ENCODE results near the gene ZCCHC12.

- no peak for TF ChIP-seq CTCF (IDR thresholded peaks at IDR 0.05)
- TF ChIP-seq POLR2A (IDR thresholded peaks at IDR 0.05), result no peak
Measured at GRCh38 chrX:118855681-118856310, 32.2 kb downstream of the ZCCHC12 start.
